GM21390 (cell line): ENCODE results near the gene HS6ST1.

Experiments used
- ATAC-seq: cut with Tn5 transposase; IDR thresholded peaks from one replicate; pipeline ENCODE4 v1.9.1; 2021; ENCODE audit not compliant: unreplicated experiment

Gene HS6ST1

DNA sequence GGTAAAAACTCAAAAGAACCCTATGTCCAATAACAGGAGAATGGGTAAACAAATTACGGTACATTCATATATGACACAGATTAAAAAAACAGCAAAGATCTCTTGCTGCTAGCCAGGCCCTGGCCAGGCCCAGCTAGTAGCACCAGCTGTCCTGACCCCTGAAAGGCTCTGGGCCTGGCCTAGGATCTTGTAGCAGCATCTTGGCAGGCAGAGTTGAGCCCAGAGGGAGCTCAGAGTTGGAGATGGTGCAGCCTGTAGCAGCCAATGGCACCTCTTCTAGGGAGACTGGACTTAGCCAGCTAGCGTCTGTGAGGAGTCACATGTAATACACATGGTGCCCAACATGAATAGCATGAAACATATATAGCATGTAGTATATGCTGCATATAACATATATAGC is 69.1 kb downstream of the HS6ST1 start:
- ATAC-seq: no peak

DNA sequence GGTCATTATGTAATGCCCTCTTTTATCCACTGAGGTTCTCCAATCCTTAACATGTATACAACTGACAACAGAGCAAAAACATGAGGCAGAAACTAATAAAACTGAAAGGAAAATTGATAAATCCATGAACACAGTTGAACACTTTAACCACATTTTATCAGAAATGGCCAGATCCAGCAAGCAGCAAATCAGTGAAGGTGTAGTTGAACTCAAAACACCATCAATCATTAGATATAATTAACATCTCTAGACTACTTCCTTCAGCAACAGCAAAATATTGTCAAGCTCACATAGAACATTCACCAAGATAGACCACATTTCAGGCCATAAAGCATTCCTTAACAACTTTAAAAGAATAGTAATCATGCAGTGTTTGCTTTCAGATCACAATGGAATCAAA is 72.9 kb downstream of the HS6ST1 start:
- no peak for ATAC-seq

DNA sequence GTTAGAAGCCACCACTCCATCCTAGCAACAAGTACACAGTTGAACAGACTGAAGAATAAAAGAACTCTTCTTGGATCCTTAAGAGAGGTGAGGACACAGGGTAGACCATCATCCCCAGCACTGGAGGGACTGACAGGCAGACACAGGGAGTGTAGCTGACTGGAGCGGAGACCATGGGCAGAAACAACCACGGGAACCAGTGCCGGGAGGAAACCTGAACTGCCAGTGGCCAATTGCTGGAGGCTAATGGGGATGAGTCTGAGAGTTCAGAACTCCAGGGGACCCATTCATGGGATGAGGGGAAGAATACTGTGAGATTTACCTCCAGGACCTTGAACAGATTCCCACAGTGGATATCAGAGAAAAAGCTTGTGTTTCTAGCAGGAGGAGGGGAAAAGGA is 76.8 kb downstream of the HS6ST1 start:
- ATAC-seq: no peak

DNA sequence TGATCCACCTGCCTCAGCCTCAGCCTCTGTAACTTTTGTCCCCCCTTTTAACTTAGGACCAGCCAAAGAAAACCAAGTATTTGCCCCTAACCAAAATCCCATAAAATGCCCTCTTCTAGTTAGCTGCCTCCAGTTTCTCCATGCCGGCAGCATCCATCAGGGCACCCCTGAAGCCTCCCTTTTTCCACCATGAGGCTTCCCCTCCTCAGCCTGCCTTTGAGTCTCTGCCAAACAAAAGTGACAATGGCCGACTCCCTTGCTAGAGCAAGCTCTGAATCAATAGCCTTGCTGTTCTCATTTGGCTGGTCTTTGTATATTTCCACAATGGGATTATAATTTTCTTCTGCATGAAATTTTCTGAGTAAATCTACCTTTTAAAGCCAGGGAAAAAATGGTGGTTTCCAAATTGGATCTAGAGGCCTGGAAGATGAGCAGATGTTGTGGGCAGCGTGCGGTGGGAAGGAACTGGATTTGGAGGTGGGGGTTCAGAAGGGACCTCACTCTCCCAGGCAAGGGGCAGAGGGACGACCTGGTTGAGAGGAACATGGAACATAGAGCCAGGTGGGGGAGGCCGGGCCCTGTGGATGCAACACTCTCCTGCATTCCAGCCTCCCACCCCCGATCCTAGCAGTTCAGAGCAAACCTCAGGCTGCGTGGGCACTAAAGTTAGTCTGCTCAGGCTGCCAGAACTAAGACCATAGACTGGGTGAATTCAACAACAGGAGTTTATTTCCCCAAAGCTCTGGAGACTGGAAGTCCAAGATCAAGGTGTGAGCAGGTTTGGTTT is 80.6 kb downstream of the HS6ST1 start:
- ATAC-seq: no peak

DNA sequence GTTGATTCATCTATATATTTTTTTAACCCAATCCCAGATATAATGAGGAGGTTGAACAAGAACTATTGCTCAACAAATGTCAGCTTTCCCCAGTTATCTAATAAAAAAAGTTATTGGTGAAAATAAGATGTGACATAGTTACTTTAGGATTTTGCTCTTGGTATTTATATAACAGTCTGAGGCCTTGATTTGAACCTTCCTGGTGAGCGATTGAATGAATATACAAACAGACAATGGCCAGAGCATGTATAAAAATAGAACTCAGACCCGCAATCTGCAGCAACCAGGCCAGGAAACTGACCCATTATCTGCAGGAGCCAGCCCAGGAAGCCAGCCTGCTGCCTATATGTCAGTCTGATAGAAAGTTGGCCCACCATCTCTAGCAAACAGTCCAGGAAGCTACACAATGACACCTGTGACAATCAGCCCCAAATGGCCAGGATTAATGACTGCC is 81.6 kb downstream of the HS6ST1 start:
- no peak for ATAC-seq

DNA sequence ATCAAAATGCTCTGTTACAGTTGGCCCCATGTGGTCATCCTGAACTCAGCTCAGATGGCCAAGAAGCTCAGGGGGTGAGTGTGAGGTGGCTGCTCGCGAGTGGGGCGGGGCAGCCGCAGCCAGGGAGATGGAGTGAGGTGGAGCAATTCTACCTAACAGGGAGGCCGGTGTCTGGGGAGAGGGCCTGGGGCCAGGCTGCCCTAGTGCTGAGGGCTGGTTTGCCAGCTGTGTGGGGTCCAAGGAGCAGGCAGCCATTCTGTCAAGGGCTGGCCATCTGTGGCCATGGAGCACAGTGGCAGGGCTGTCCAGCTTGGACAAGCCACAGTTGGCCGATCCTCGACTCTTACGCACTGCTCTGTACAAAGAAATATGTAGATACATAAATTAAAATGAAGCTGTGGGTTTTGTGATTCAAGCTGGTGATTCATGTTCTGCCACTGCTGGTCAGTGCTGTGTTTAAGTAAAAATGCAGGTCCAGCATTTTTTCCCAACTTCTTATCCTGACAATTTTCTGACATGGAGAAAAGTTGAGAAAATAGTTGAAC is 82.1 kb downstream of the HS6ST1 start:
- no peak for ATAC-seq

DNA sequence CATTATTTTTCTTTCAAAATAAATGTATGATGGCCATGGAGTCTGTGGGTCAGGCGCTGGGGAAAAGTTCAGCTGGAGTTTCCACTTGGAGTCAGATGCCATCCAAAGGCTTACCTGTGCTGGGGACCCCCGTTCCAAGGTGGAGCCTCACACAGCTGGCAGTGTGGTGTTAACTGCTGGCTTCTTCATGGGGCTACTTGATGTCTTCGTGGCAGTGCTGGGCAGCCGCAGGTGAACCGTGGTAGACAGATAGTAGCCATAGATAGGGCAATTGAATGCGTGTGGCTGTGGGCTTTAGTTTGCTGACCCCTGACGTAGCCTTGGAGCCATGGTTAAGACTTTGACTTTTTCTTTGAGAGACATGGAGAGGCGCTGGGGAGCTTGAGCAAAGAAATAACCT is 83.1 kb downstream of the HS6ST1 start:
- no peak for ATAC-seq

DNA sequence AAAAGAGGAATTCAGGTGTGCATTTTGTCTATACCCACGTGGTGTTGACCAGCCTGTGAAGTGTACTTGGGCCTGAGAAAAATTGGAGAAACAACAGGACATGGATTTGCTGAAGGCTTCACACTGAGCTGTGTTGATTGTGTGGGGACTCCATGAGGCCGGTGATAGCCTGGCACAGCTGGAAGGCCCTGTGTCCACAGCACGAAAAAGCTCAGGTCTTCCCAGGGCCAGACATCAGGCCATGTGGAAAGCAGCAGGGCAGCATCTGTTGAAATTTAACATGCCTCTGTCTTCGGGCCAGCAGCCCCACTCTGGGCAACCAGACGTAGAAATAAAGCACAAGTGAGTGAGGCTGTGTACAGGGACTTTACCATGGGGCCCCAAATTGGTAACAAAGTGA is 84.1 kb downstream of the HS6ST1 start:
- no peak for ATAC-seq

DNA sequence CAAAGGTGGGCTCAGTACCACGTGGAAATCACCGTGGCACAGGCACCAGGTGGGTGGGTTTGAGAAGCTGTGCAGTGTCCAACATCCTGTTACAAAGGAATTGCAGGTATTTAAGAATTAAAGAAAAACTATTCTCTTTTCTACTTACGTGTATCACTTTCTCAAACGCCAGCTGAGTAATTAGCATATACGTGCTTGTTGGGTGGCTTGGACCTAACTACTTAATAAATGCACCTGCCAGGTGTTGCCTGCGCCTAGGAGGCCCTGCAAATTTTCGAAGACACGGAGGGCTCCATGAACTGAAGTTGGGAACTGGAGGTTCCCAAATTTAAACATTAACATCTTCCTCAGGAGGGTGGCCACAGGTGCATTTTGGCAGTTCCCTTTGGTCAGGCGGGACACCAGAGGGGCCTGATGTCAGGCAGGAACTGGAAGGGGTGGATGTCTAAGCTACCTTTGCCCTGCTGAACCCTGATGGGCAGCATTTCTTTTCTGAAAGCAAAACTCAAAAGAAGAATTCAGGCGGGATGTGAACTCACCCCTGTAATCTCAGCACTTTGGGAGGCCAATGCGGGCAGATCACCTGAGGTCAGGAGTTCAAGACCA is 84.8 kb downstream of the HS6ST1 start:
- ATAC-seq: no peak

DNA sequence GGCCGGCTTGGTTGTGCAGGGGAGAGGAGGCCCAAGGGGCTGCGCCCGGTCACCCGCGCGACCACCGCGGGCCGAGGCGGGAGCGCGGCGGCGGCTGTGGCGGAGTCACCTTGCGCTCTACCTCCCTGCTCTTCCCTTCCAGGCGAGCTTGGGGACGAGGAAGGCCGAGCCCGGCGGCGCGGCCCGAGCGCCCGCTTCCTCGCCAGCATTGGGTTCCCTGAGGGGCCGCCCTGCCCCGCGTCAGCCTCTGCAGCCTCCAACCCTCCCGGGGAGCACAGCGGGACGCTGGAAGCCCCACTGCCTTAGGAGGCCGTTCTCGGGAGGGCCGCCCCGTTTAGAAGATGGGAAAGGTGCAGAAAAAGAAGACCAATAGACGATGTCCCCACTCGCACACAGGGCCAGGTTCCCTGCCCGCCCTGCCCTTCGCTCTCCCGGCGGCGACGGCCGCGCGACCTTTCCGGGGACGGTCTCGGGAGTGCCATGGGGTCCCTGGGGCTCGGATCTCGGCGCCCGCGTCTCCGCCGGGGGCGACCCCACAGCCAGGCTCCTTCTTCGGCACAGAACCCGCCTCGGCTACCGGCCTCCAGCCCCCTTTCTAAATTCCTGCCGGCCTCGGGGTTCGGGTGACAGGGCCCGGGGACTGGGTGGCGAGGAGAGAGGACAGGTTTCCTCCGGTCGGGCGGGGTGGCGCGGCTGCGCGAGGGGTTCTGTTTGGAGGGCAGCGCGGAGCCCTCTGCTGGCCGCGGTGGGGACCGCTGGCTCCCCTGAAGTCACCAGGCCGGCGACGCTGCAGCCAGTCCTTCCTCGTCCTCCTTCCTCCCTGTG is 85.5 kb downstream of the HS6ST1 start:
- peak; percentile 98 for ATAC-seq

DNA sequence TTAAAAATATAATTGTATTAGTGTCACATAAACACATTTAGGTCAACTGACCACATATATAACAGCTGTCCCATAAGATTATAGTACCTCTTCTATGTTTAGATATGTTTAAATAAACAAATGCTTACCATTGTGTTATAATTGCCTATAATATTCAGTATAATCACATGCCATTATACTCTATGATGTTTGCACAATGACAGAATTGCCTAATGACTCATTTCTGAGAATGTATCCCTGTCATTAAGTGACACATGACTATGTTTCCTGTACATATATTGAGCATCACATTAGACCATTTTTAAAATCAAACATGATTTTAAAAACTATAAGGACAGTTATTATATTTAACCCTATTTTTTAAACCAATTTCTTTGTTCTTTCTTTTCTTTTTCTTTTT is 89.8 kb downstream of the HS6ST1 start:
- no peak for ATAC-seq

DNA sequence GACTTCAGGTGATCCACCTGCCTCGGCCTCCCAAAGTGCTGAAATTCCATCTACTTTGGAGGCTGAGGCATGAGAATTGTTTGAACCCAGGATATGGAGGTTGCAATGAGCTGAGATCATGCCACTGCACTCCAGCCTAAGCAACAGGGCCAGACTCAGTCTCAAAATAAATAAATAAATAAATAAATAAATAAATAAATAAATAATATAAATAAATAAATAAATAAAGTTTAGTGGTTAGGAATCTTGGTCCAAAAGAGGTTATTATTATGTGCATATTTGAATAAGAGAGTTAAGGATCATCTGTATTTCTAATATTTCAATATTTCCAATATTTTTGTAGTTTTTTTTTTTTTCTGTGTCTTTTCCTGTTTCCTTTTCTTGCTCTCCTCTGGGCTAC is 90.8 kb downstream of the HS6ST1 start:
- no peak for ATAC-seq

DNA sequence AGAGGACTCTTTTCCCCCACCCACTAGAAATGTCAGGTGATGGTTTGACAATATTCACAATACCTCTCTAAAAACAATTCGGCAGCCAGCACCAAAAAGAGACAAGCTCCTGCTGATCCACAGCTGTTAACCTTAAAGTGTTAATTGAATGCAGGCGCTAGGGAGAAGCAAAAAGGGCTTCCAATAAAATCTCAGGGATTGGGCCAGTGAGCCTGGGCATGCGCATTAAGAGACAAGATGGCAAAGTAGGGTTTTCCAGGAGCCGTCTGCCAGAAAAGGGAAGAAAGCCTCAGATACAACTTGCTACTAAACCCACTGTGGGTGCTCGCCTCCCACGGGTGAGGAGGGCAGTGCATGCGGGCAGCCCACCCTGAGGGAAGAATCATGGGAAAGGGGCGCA is 98.8 kb downstream of the HS6ST1 start:
- no peak for ATAC-seq

DNA sequence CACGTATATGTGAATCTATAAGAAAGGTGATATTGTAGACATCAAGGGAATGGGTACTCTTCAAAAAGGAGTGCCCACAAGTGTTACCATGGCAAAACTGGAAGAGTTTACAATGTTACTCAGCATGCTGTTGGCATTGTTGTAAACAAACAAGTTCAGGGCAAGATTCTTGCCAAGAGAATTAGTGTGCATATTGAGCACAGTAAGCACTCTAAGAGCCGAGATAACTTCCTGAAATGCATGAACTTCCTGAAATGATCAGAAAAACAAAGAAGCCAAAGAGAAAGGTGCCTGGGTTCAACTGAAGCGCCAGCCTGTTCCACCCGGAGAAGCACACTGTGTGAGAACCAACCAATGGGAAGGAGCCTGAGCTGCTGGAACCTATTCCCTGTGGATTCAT is 101.0 kb downstream of the HS6ST1 start:
- ATAC-seq: no peak

DNA sequence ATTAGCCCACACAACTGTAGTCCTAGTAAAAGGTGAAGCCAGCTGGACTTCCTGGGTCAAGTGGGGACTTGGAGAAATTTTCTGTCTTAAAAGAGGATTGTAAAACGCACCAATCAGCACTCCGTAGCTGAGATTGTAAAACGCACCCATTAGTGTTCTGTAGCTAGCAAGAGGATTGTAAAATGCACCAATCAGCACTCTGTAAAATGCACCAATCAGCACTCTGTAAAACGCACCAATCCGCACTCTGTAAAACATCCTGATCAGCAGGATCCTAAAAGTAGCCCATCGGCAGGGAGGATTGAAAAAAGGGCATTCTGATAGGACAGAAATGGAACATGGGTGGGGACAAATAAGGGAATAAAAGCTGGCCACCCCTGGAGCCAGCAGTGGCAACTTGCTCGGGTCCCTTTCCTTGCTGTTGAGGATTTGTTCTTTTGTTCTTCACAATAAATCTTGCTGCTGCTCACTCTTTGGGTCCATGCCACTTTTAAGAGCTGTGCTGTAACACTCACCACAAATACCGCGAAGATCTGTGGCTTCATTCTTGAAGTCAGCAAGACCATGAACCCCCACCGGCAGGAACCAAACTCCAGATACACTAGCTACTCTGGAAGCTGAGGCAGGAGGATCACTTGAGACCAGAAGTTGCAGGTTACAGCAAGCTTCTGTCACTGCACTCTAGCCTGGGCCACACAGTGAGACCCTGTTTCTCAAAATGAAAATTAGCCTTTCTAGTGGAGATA is 102.6 kb downstream of the HS6ST1 start:
- ATAC-seq: no peak
